GM06990 (cell line): Measurements from ENCODE around the gene LRRC42.

Source experiments
- DNase-seq: peaks from one replicate; pipeline ENCODE4 v3.0.0-alpha.2; 2011; ENCODE audit not compliant: insufficient read length; ENCODE audit errors: extremely low read depth
- H3K27me3 ChIP-seq: replicated peaks from 2 replicates; pipeline ENCODE4 v1.6.0; 2011; ENCODE audit warnings: low read length; ENCODE audit not compliant: control insufficient read depth, insufficient read depth
- H3K36me3 ChIP-seq: 2 replicates; pipeline ENCODE4 v1.5.1; 2011; ENCODE audit warnings: low read length; ENCODE audit not compliant: control insufficient read depth, insufficient read depth
- H3K4me3 ChIP-seq: replicated peaks from 2 replicates; pipeline ENCODE4 v1.5.1; 2011; ENCODE audit warnings: low read depth, mild to moderate bottlenecking, control low read depth, low read length
- TF ChIP-seq, protein P1 (sequence below): IDR thresholded peaks from 2 replicates; pipeline ENCODE4 v1.5.1; 2011; ENCODE audit warnings: low read length, control low read depth, mild to moderate bottlenecking, inconsistent platforms; ENCODE audit not compliant: insufficient read depth, poor library complexity, severe bottlenecking

The LRRC42 gene

DNA sequence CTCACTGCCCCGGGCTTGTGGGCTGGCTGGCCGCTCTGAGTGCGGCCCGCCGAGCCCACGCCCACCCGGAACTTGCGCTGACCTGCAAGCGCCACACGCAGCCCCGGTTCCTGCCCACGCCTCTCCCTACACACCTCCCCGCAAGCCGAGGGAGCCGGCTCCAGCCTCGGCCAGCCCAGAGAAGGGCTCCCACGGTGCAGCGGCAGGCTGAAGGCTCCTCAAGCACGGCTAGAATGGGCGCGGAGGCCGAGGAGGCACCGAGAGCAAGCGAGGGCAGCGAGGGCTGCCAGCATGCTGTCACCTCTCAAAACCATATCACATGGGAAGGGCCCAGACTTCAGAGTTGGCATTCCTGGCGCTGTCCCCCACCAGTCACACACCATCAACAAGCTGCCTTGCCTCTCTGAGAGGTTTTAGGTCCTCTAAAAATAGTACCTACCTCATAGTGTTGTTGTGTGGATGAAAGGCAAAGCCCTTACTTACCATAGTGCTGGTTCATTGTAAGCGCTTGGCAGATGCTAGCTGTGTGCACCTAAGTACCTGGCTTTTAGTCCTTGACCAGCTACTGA is 58.4 kb downstream of the LRRC42 start:
- H3K36me3 ChIP-seq: no peaks in the 10 kb centered on the region
- TF ChIP-seq, protein P1, sequence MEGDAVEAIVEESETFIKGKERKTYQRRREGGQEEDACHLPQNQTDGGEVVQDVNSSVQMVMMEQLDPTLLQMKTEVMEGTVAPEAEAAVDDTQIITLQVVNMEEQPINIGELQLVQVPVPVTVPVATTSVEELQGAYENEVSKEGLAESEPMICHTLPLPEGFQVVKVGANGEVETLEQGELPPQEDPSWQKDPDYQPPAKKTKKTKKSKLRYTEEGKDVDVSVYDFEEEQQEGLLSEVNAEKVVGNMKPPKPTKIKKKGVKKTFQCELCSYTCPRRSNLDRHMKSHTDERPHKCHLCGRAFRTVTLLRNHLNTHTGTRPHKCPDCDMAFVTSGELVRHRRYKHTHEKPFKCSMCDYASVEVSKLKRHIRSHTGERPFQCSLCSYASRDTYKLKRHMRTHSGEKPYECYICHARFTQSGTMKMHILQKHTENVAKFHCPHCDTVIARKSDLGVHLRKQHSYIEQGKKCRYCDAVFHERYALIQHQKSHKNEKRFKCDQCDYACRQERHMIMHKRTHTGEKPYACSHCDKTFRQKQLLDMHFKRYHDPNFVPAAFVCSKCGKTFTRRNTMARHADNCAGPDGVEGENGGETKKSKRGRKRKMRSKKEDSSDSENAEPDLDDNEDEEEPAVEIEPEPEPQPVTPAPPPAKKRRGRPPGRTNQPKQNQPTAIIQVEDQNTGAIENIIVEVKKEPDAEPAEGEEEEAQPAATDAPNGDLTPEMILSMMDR: no peak
- H3K27me3 ChIP-seq: peaks cover 1% of the 10 kb centered on the region; the same call in 1 of the 2 replicates
- no peak for DNase-seq
- H3K4me3 ChIP-seq: no peak overlapping the region

DNA sequence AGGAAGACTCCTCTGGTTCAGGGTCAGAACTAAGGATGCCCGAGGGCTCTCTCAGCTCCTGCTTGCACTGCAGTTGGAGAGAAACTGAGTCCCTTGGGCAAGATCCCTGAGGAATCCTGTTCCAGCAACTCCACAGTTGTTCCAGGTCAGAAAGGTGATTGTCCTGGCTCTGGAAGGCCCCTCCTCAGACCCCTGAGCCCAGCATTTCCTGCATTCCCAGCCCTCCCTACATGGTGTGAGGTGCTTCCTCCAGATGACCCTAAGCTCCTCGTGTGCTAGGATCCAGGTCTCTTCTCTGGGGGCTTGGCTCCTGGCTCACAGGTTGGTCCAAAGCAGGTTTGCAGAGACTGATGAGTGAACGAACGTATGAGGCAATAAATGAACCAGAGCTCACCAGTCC is 60.4 kb downstream of the LRRC42 start:
- TF ChIP-seq, protein P1: no peak
- Histone ChIP-seq H3K27me3 (peaks cover 1% of the 10 kb centered on the region; the same call in 1 of the 2 replicates), H3K36me3 (no peaks in the 10 kb centered on the region), H3K4me3 (no peak overlapping the region)
- no peak for DNase-seq

DNA sequence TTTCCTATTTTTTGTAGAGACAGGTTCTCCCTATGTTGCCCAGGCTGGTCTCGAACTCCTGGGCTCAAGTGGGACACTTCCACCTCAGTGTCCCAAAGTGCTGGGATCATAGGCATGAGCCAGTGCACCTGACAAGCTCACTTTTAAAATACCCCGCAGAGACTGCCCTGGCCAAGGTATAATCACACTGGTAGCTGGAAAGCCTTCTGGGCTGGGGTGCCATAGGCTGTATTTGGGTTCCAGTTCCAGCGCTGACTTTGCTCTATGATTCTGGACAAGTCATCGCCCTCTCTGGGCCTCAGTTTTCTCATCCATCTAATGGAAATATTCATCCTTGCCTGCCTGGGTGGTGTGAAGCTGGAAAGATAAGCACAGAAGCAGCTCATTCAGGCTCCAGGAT is 61.5 kb downstream of the LRRC42 start:
- Histone ChIP-seq H3K27me3 (peaks cover 1% of the 10 kb centered on the region; the same call in 1 of the 2 replicates), H3K36me3 (no peaks in the 10 kb centered on the region), H3K4me3 (no peak overlapping the region)
- TF ChIP-seq, protein P1: no peak
- DNase-seq: no peak

DNA sequence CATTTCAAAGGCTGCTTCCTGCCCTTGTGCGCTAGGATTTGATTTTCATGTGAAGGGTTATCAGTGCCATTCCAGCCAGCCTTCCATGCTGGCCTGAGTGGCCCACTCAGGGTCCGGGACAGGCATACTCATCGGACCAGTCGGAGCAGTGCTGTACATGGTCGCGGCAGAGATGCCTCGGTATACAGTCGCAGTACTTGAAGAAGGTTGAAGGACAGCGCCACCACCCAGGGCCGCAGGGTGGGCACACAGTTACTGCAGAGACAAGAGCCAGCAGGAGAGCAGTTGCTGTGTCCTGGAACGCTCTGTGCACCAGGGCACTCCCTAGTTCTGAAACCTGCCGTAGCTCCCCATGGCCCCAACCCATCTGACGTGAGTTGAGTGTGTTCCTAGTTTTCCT is 62.7 kb downstream of the LRRC42 start:
- H3K27me3 ChIP-seq: peaks cover 1% of the 10 kb centered on the region; the same call in 1 of the 2 replicates
- no peak overlapping the region for H3K4me3 ChIP-seq
- TF ChIP-seq, protein P1: no peak
- no peak for DNase-seq
- H3K36me3 ChIP-seq: no peaks in the 10 kb centered on the region

DNA sequence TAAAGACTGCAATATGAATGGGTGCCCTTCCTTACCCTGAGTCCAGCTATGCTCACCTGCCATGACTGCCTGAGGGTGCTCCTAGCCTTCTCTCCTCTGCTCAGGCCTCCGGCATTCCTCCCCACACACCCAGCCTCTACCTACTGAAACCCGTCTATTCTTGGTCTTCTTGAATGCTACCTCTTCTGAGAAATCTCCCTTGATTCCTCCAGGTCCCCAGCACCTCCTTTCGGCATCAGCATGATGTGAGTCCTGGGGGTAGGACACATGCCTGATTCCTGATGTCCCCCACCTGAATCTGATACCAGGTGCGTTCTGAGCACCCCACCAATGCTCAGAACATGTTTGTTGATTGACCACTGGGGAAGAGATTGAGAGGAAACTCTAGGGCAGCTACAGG is 63.3 kb downstream of the LRRC42 start:
- Histone ChIP-seq H3K36me3 (no peaks in the 10 kb centered on the region), H3K4me3 (no peak overlapping the region), H3K27me3 (peaks cover 1% of the 10 kb centered on the region; the same call in 1 of the 2 replicates)
- no peak for DNase-seq
- TF ChIP-seq, protein P1: no peak

DNA sequence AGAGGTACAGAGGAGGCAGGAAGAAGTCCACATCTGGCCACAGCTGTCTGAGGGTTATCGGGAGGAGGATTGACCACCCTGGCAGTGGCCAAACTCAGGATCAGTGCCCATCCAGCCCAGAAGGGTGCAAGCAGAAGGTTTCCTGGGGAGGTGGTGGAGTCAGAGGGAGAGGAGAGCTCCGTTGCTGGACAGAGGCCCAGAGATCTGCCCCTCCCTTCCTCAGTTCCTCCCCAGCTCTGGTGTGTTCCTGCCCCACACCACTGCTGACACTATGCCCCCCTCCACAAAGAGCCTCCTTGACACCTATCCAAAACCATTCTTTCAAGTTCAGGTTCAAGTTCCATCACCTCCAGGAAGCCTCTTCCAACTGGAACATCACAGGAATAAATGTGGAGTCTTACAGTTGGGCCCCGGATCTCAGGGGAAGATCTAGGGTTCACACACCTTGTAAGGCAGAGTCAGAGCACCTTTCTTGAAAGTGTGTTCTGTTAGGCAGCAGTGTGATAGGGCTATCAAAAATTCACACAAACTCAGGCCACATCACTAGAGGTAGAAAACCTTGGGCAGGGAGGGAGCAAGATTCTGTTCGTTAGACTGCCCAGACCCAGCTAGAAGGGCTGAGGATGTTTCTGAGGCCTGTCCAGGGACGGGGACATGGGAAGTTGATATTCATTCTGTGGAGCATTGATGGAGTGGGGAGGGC is 64.4 kb downstream of the LRRC42 start:
- DNase-seq: no peak
- H3K4me3 ChIP-seq: no peak overlapping the region
- peaks cover 3% of the 10 kb centered on the region; the same call in 1 of the 2 replicates for H3K27me3 ChIP-seq
- no peaks in the 10 kb centered on the region for H3K36me3 ChIP-seq
- TF ChIP-seq, protein P1: no peak
